ENCODE results near the gene PARVA. TPM values are rescaled to one million over a fixed set of nuclear protein-coding genes. Genes with fewer than 3 reads are reported as not detected.

PARVA gene
- total RNA-seq, 1 experiment from 2014 or later, result not detected

GRCh38 chr11:12560362-12560761, 183.0 kb downstream of the PARVA start:
- Histone ChIP-seq H3K9ac (ENCODE audit: low read length) (no peak overlapping the region), H3K27me3 (ENCODE audit: low read length) (no peaks in the 10 kb centered on the region), H4K20me1 (ENCODE audit: insufficient read depth, low read depth, low read length) (no peaks in the 10 kb centered on the region), H3K79me2 (ENCODE audit: low read length) (no peaks in the 10 kb centered on the region), H2AFZ (ENCODE audit: low read length) (no peak overlapping the region), H3K9me2 (replicated peaks; ENCODE audit: insufficient read depth, low read length) (no peaks in the 10 kb centered on the region), H3K4me2 (ENCODE audit: low read depth, low read length, poor library complexity, severe bottlenecking) (no peak overlapping the region), H3K4me1 (ENCODE audit: low read length) (no peaks in the 10 kb centered on the region), H3K4me3 (ENCODE audit: low read length) (no peak overlapping the region), H3K36me3 (ENCODE audit: insufficient read depth, low read length) (no peaks in the 10 kb centered on the region), H3K27ac (ENCODE audit: low read length) (no peak overlapping the region), H3K9me3 (ENCODE audit: low read length) (no peaks in the 10 kb centered on the region)
- no peak for DNase-seq

DNA sequence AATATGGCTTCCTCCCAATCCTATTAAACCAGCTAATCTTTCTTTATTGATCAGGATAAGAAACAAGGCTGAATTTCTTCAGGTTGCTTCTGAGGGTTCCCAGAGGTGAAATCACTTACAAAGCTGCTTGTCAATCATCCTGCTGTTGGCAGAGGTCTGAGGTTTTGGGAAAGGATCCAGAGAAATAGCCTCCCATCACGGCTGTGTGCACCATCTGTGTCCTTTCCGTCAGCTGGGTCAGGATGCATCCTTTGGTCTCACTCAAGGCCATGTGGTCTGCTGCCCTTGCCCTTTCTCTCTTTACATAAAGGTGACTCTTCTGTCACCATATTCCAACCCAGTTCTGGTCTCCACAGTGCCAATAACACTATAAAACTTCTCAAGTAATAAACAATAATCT, 183.5 kb downstream of the PARVA start:
- no peak overlapping the region for H3K9ac ChIP-seq (ENCODE audit: low read length)
- DNase-seq, result no peak
- H3K27ac ChIP-seq (ENCODE audit: low read length), result no peak overlapping the region
- H3K36me3 ChIP-seq (ENCODE audit: insufficient read depth, low read length), result no peaks in the 10 kb centered on the region
- no peaks in the 10 kb centered on the region for H3K9me2 ChIP-seq (replicated peaks; ENCODE audit: insufficient read depth, low read length)
- H3K4me1 ChIP-seq (ENCODE audit: low read length), result no peaks in the 10 kb centered on the region
- no peaks in the 10 kb centered on the region for H4K20me1 ChIP-seq (ENCODE audit: insufficient read depth, low read depth, low read length)
- no peak overlapping the region for H2AFZ ChIP-seq (ENCODE audit: low read length)
- H3K4me2 ChIP-seq (ENCODE audit: low read depth, low read length, poor library complexity, severe bottlenecking), result no peak overlapping the region
- no peak overlapping the region for H3K4me3 ChIP-seq (ENCODE audit: low read length)
- no peaks in the 10 kb centered on the region for H3K9me3 ChIP-seq (ENCODE audit: low read length)
- no peaks in the 10 kb centered on the region for H3K27me3 ChIP-seq (ENCODE audit: low read length)
- no peaks in the 10 kb centered on the region for H3K79me2 ChIP-seq (ENCODE audit: low read length)

GRCh38 chr11:12564012-12564411, 186.6 kb downstream of the PARVA start:
- no peaks in the 10 kb centered on the region for H3K4me1 ChIP-seq (ENCODE audit: low read length)
- H3K79me2 ChIP-seq (ENCODE audit: low read length), result no peaks in the 10 kb centered on the region
- H3K27ac ChIP-seq (ENCODE audit: low read length), result no peak overlapping the region
- no peaks in the 10 kb centered on the region for H3K9me3 ChIP-seq (ENCODE audit: low read length)
- H2AFZ ChIP-seq (ENCODE audit: low read length), result no peak overlapping the region
- no peaks in the 10 kb centered on the region for H3K9me2 ChIP-seq (replicated peaks; ENCODE audit: insufficient read depth, low read length)
- no peak overlapping the region for H3K4me2 ChIP-seq (ENCODE audit: low read depth, low read length, poor library complexity, severe bottlenecking)
- DNase-seq, result no peak
- no peaks in the 10 kb centered on the region for H3K36me3 ChIP-seq (ENCODE audit: insufficient read depth, low read length)
- H3K27me3 ChIP-seq (ENCODE audit: low read length), result no peaks in the 10 kb centered on the region
- H3K4me3 ChIP-seq (ENCODE audit: low read length), result no peak overlapping the region
- no peak overlapping the region for H3K9ac ChIP-seq (ENCODE audit: low read length)
- H4K20me1 ChIP-seq (ENCODE audit: insufficient read depth, low read depth, low read length), result no peaks in the 10 kb centered on the region

DNA sequence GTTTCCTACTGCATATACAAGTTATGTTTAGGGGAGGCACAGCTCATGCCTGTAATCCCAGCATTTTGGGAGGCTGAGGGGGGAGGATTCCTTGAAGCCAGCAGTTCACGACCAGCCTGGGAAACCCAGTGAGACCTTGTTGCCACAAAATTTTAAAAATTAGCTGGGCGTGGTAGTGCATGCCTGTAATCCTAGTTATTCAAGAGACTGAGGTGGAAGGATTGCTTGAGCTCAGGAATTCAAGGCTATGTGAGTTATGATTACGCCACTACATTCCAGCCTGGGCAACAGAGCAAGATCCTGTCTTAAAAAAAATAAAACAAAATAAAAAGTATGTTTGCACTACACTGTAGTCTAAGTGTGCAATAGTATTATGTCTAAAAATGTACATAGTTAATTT, 188.0 kb downstream of the PARVA start:
- H3K4me3 ChIP-seq (ENCODE audit: low read length), result no peak overlapping the region
- no peaks in the 10 kb centered on the region for H3K4me1 ChIP-seq (ENCODE audit: low read length)
- no peak overlapping the region for H2AFZ ChIP-seq (ENCODE audit: low read length)
- DNase-seq, result no peak
- no peaks in the 10 kb centered on the region for H3K9me2 ChIP-seq (replicated peaks; ENCODE audit: insufficient read depth, low read length)
- H3K9me3 ChIP-seq (ENCODE audit: low read length), result no peaks in the 10 kb centered on the region
- H3K79me2 ChIP-seq (ENCODE audit: low read length), result no peaks in the 10 kb centered on the region
- H3K36me3 ChIP-seq (ENCODE audit: insufficient read depth, low read length), result no peaks in the 10 kb centered on the region
- no peak overlapping the region for H3K4me2 ChIP-seq (ENCODE audit: low read depth, low read length, poor library complexity, severe bottlenecking)
- no peaks in the 10 kb centered on the region for H3K27me3 ChIP-seq (ENCODE audit: low read length)
- no peaks in the 10 kb centered on the region for H4K20me1 ChIP-seq (ENCODE audit: insufficient read depth, low read depth, low read length)
- H3K27ac ChIP-seq (ENCODE audit: low read length), result no peak overlapping the region
- H3K9ac ChIP-seq (ENCODE audit: low read length), result no peak overlapping the region

- H3K27me3 ChIP-seq (ENCODE audit: low read length), result no peaks in the 10 kb centered on the region
Observed at GRCh38 chr11:12567746-12568460, 190.5 kb downstream of the PARVA start.

GRCh38 chr11:12569499-12570425, 192.4 kb downstream of the PARVA start:
- no peak overlapping the region for H3K9ac ChIP-seq (ENCODE audit: low read length)
- no peak for DNase-seq
- no peak overlapping the region for H2AFZ ChIP-seq (ENCODE audit: low read length)
- H3K9me3 ChIP-seq (ENCODE audit: low read length), result no peaks in the 10 kb centered on the region
- no peak overlapping the region for H3K4me3 ChIP-seq (ENCODE audit: low read length)
- no peaks in the 10 kb centered on the region for H3K36me3 ChIP-seq (ENCODE audit: insufficient read depth, low read length)
- no peaks in the 10 kb centered on the region for H3K27me3 ChIP-seq (ENCODE audit: low read length)
- H3K4me2 ChIP-seq (ENCODE audit: low read depth, low read length, poor library complexity, severe bottlenecking), result no peak overlapping the region
- H4K20me1 ChIP-seq (ENCODE audit: insufficient read depth, low read depth, low read length), result no peaks in the 10 kb centered on the region
- H3K27ac ChIP-seq (ENCODE audit: low read length), result no peak overlapping the region
- no peaks in the 10 kb centered on the region for H3K9me2 ChIP-seq (replicated peaks; ENCODE audit: insufficient read depth, low read length)
- H3K79me2 ChIP-seq (ENCODE audit: low read length), result no peaks in the 10 kb centered on the region
- H3K4me1 ChIP-seq (ENCODE audit: low read length), result no peaks in the 10 kb centered on the region

More at GRCh38 chr11:12567746-12568460, 190.5 kb downstream of the PARVA start:
- Histone ChIP-seq H3K79me2 (ENCODE audit: low read length) (no peaks in the 10 kb centered on the region), H3K27ac (ENCODE audit: low read length) (no peak overlapping the region), H3K9ac (ENCODE audit: low read length) (no peak overlapping the region), H4K20me1 (ENCODE audit: insufficient read depth, low read depth, low read length) (no peaks in the 10 kb centered on the region), H3K4me3 (ENCODE audit: low read length) (no peak overlapping the region), H3K4me2 (ENCODE audit: low read depth, low read length, poor library complexity, severe bottlenecking) (no peak overlapping the region), H3K36me3 (ENCODE audit: insufficient read depth, low read length) (no peaks in the 10 kb centered on the region), H3K4me1 (ENCODE audit: low read length) (no peaks in the 10 kb centered on the region), H2AFZ (ENCODE audit: low read length) (no peak overlapping the region), H3K9me3 (ENCODE audit: low read length) (no peaks in the 10 kb centered on the region), H3K9me2 (replicated peaks; ENCODE audit: insufficient read depth, low read length) (no peaks in the 10 kb centered on the region)
- no peak for DNase-seq

DNA sequence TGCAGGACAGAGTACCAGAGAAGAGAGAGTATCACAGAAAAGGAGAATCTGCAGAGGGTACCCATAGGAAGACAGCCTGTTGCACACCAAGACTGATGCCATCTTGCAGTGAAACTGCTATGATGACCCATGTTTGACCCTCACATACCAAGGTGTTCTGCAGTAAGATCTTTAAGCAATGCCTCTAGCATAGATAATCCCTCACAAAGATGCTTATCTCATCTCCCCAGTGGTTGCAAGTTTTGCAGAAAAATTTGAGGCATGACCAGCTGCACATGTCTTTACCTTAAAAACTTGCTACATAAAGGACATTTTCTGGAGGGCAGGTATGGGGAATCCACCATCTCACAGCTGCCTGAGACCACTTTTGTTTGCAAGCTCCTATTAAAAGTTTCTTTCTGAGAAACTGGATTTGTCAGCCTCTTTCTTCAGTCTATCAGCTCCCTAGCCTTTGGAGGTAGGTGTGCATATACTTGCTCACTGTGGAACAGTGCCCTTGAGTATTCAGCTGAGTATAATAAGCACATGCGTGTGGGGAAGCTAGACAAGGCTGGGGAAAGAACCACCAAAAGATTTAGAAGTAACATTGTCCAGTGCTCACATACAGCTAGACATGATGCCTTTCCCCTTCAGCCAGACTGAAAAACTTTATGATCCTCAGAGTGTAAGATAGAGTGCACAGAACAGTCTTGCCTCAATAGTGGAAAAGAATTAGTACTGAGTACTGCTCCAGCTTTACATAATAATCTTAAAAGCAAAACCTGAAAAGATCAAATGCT, 196.5 kb downstream of the PARVA start:
- no peaks in the 10 kb centered on the region for H3K9me2 ChIP-seq (replicated peaks; ENCODE audit: insufficient read depth, low read length)
- no peaks in the 10 kb centered on the region for H3K27me3 ChIP-seq (ENCODE audit: low read length)
- H3K4me3 ChIP-seq (ENCODE audit: low read length), result no peak overlapping the region
- H3K9me3 ChIP-seq (ENCODE audit: low read length), result no peaks in the 10 kb centered on the region
- H3K9ac ChIP-seq (ENCODE audit: low read length), result no peak overlapping the region
- no peak overlapping the region for H3K27ac ChIP-seq (ENCODE audit: low read length)
- no peaks in the 10 kb centered on the region for H3K4me1 ChIP-seq (ENCODE audit: low read length)
- H4K20me1 ChIP-seq (ENCODE audit: insufficient read depth, low read depth, low read length), result no peaks in the 10 kb centered on the region
- H3K36me3 ChIP-seq (ENCODE audit: insufficient read depth, low read length), result no peaks in the 10 kb centered on the region
- H3K4me2 ChIP-seq (ENCODE audit: low read depth, low read length, poor library complexity, severe bottlenecking), result no peak overlapping the region
- no peak overlapping the region for H2AFZ ChIP-seq (ENCODE audit: low read length)
- no peaks in the 10 kb centered on the region for H3K79me2 ChIP-seq (ENCODE audit: low read length)
- no peak for DNase-seq
